Esophagus squamous epithelium (tissue), 5 donors: Measurements from ENCODE around the gene UTP25. TPM values are rescaled to one million over a fixed set of nuclear protein-coding genes. Genes with fewer than 3 reads are reported as not detected.
A peak's percentile ranks its signal among the peaks of the same experiment; 100 is the strongest.

ENCODE experiments used
- DNase-seq: peaks from one replicate; lab custom pipeline; 2025; lab: John Stamatoyannopoulos, UW
- H3K27ac ChIP-seq, 4 donors: fragments of 200-600 bp; sonication (generic); one replicate each; pipeline ENCODE4 v1.5.1; 2016 to 2019; ENCODE audit warnings: mild to moderate bottlenecking in 1 of 4
- H3K27me3 ChIP-seq, 4 donors: fragments of 200-600 bp; sonication (generic); 1 replicate in 3 of 4; 2 replicates in 1 of 4; pipeline versions ENCODE4 v1.5.1 to v1.6.0; 2017 to 2021; ENCODE audit warnings: antibody characterized with exemption in 1 of 4
- H3K36me3 ChIP-seq, 3 donors: fragments of 200-600 bp; sonication (generic); one replicate each; pipeline ENCODE4 v1.5.1; 2016 to 2019
- H3K4me1 ChIP-seq, 3 donors: fragments of 200-600 bp; sonication (generic); one replicate each; pipeline ENCODE4 v1.5.1; 2017 to 2019
- H3K4me3 ChIP-seq, 4 donors: fragments of 200-600 bp; sonication (generic); 1 replicate in 3 of 4; 2 replicates in 1 of 4; pipeline ENCODE4 v1.5.1; 2016 to 2019; ENCODE audit warnings: mild to moderate bottlenecking in 2 of 4, moderate library complexity in 1 of 4
- H3K9me3 ChIP-seq, 3 donors: fragments of 200-600 bp; sonication (generic); one replicate each; pipeline ENCODE4 v1.5.1; 2016 to 2019
- POLR2A ChIP-seq, 4 donors: fragments of 450-650 bp; IDR thresholded peaks; one replicate each; pipeline ENCODE4 v1.6.1; 2017; ENCODE audit warnings: antibody characterized with exemption in 4 of 4, mild to moderate bottlenecking in 4 of 4, moderate library complexity in 3 of 4
- WGBS, 2 donors: methylation state at CpG; one replicate each; pipeline ENCODE4 v1.1.5; 2018; 5-methylcytosine and 5-hydroxymethylcytosine counted together
- intact Hi-C: fragments of 100-400 bp; cut with DNase I; formaldehyde crosslinking; loops from one replicate; pipeline ENCODE4 v1.15.0; 2022
- total RNA-seq, 4 donors: library from RNA; depleted of rRNA; stranded (reverse); fragments of >200 nt; gene quantifications; one replicate each; pipeline ENCODE4 v1.1.0, GENCODE V29; 2016
- TF ChIP-seq, protein P1 (sequence below), 6 experiments: fragments of 450-650 bp in 4 of 6; fragments of 200-600 bp in 2 of 6; sonication (generic) in 2 of 6; IDR thresholded peaks; one replicate each; pipeline ENCODE4 v1.5.1; 2016 to 2019; ENCODE audit warnings: antibody characterized with exemption in 6 of 6, mild to moderate bottlenecking in 4 of 6, moderate library complexity in 4 of 6
- donor health status: DM: yes; HTN: yes; CAD: no.

Gene UTP25
- total RNA-seq, 4 donors from 2014 or later, result 3.9 to 13.5 (median 7.8) TPM

- Histone ChIP-seq H3K4me3 (peak within 1 kb of the TSS; percentile 54 to 78 (median 66)), H3K27me3 (no peaks in the 10 kb centered on the region), H3K36me3 (peaks cover 0 to 61% (median 0%) of the 10 kb centered on the region in 3 donors), H3K9me3 (no peaks in the 10 kb centered on the region), H3K4me1 (peaks cover 25 to 62% (median 28%) of the 10 kb centered on the region in 3 donors), H3K27ac (peak within 1 kb of the TSS; percentile 86 to 94 (median 92))
- WGBS, 2 donors, result 3 to 4% methylated on average over 26 to 41 of the region's 48 CpGs
- TF ChIP-seq, protein P1, sequence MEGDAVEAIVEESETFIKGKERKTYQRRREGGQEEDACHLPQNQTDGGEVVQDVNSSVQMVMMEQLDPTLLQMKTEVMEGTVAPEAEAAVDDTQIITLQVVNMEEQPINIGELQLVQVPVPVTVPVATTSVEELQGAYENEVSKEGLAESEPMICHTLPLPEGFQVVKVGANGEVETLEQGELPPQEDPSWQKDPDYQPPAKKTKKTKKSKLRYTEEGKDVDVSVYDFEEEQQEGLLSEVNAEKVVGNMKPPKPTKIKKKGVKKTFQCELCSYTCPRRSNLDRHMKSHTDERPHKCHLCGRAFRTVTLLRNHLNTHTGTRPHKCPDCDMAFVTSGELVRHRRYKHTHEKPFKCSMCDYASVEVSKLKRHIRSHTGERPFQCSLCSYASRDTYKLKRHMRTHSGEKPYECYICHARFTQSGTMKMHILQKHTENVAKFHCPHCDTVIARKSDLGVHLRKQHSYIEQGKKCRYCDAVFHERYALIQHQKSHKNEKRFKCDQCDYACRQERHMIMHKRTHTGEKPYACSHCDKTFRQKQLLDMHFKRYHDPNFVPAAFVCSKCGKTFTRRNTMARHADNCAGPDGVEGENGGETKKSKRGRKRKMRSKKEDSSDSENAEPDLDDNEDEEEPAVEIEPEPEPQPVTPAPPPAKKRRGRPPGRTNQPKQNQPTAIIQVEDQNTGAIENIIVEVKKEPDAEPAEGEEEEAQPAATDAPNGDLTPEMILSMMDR (IDR thresholded peaks at IDR 0.05), result peak in 4 of 6 experiments; percentile 4 to 45 (median 13)
- peak in 3 of 4 donors; percentile 60 to 74 (median 67) for TF ChIP-seq POLR2A (IDR thresholded peaks at IDR 0.05)
- intact Hi-C loops, result no loop called here
- peak; percentile 90 for DNase-seq
Observed at GRCh38 chr1:209784265-209785169, 43.3 kb upstream of the UTP25 start, which contains the start of gene C1orf74. TSS of gene C1orf74 (minus strand) at chr1:209784559. CDS start at chr1:209783634, 925 bp downstream.

- Histone ChIP-seq H3K36me3 (peaks cover 0 to 72% (median 1%) of the 10 kb centered on the region in 3 donors), H3K9me3 (no peaks in the 10 kb centered on the region), H3K27me3 (no peaks in the 10 kb centered on the region), H3K4me1 (peaks cover 25 to 63% (median 28%) of the 10 kb centered on the region in 3 donors), H3K27ac (peak overlapping the region; percentile 86 to 94 (median 92)), H3K4me3 (no peak overlapping the region)
- WGBS, 2 donors, result 91 to 99% methylated on average over 4 of the region's 4 CpGs
- TF ChIP-seq, protein P1 (IDR thresholded peaks at IDR 0.05), result no peak
- no peak for TF ChIP-seq POLR2A (IDR thresholded peaks at IDR 0.05)
- intact Hi-C loops, result no loop called here
- DNase-seq, result no peak
Observed at GRCh38 chr1:209785592-209785991, 42.2 kb upstream of the UTP25 start.

- no peaks in the 10 kb centered on the region for H3K9me3 ChIP-seq
- peak overlapping the region; percentile 34 to 94 (median 89) for H3K27ac ChIP-seq
- WGBS, 2 donors, result 45 to 68% methylated on average over 4 of the region's 4 CpGs
- TF ChIP-seq, protein P1 (IDR thresholded peaks at IDR 0.05), result no peak
- TF ChIP-seq POLR2A (IDR thresholded peaks at IDR 0.05), result no peak
- peaks cover 25 to 65% (median 28%) of the 10 kb centered on the region in 3 donors for H3K4me1 ChIP-seq
- DNase-seq, result no peak
- H3K36me3 ChIP-seq, result peaks cover 0 to 77% (median 7%) of the 10 kb centered on the region in 3 donors
- no peaks in the 10 kb centered on the region for H3K27me3 ChIP-seq
- no peak overlapping the region for H3K4me3 ChIP-seq
- intact Hi-C loops, result no loop called here
Observed at GRCh38 chr1:209786146-209786545, 41.6 kb upstream of the UTP25 start.

DNA sequence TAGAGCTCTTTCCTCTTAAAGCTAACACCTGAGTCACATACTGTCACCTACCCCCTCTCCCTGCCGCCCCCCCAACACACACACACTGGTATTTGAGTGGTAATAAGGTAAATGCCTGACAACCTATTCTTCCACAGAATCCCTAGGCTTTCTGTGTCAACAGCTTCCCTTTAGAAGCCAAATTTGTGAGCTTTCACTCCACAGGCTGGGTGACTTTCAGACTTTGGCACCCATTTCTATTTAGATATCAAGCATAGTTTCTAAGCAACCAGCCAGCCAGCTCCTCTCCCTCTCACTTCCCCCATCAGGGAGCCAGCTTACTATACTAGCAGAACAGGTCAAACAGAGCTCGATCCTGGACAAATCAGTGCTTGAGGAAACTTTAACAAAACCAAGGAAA lies 40.2 kb upstream of the UTP25 start:
- H3K9me3 ChIP-seq, result no peaks in the 10 kb centered on the region
- DNase-seq, result no peak
- H3K27me3 ChIP-seq, result no peaks in the 10 kb centered on the region
- H3K4me1 ChIP-seq, result peaks cover 25 to 79% (median 28%) of the 10 kb centered on the region in 3 donors
- no peak for TF ChIP-seq POLR2A (IDR thresholded peaks at IDR 0.05)
- TF ChIP-seq, protein P1 (IDR thresholded peaks at IDR 0.05), result no peak
- H3K4me3 ChIP-seq, result no peak overlapping the region
- H3K27ac ChIP-seq, result peak overlapping the region; percentile 80 to 94 (median 89)
- intact Hi-C loops, result no loop called here
- WGBS, 2 donors, result 31 to 39% methylated on average over 2 of the region's 2 CpGs
- peaks cover 0 to 77% (median 9%) of the 10 kb centered on the region in 3 donors for H3K36me3 ChIP-seq

DNA sequence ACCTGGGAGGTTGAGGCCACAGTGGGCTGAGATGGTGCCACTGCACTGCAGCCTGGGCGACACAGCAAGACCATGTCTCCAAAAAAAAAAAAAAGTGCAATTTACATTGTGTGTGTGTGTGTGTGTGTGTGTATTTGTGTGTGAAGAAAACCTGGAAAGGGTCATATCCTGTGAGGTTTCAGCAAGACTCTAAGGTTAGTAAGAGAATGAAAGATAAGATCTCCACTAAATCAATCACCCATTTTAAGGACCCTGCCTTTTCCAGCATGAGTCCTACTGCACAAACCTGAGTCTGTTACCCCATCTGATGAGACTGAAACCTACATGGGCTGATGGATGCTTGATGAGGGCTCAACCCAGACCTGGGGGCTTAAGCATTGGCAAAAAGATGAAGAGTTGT lies 38.5 kb upstream of the UTP25 start:
- H3K27ac ChIP-seq, result peak overlapping the region in 1 of 4 donors; percentile 94
- no peak overlapping the region for H3K4me3 ChIP-seq
- intact Hi-C loops, result no loop called here
- H3K36me3 ChIP-seq, result peaks cover 0 to 90% (median 9%) of the 10 kb centered on the region in 3 donors
- no peaks in the 10 kb centered on the region for H3K9me3 ChIP-seq
- DNase-seq, result no peak
- WGBS, 2 donors, result 63% methylated on average over 1 of the region's 1 CpG; no CpG with 5 or more reads in 1 of the 2 donors
- TF ChIP-seq, protein P1 (IDR thresholded peaks at IDR 0.05), result no peak
- no peak for TF ChIP-seq POLR2A (IDR thresholded peaks at IDR 0.05)
- no peaks in the 10 kb centered on the region for H3K27me3 ChIP-seq
- H3K4me1 ChIP-seq, result peaks cover 16 to 74% (median 20%) of the 10 kb centered on the region in 3 donors
